Jurkat, Clone E6-1 (cell line): Measurements from ENCODE around the gene PHF2.

Source experiments
- DNase-seq: peaks from one replicate; pipeline ENCODE4 v3.0.0-alpha.2; 2011; ENCODE audit warnings: low read depth, low spot score
- H3K4me3 ChIP-seq: 2 replicates; pipeline ENCODE4 v1.5.1; 2011; ENCODE audit warnings: mild to moderate bottlenecking, low read length, control low read depth, moderate library complexity

The PHF2 gene

DNA sequence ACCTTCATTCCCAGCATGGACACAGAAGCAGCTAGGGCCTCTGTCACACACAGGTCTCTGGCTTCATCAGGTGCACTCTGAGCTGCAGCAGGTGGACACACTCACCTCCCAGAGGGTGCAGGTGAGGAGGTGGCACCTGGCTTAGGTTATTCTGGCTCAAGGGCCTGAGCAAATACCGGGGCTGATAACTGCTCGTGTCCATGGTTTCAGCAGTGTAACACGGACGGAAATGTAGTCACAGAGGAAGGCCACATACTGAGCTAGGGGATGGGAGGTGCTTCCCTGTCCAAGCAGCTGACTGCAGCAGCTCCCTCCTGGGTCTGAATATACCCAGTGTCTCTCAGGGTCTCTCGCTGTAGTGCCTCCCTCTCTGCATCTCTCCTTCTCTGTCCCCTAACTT lies 5.7 kb downstream of the PHF2 start:
- no peak overlapping the region for H3K4me3 ChIP-seq
- DNase-seq = no peak

DNA sequence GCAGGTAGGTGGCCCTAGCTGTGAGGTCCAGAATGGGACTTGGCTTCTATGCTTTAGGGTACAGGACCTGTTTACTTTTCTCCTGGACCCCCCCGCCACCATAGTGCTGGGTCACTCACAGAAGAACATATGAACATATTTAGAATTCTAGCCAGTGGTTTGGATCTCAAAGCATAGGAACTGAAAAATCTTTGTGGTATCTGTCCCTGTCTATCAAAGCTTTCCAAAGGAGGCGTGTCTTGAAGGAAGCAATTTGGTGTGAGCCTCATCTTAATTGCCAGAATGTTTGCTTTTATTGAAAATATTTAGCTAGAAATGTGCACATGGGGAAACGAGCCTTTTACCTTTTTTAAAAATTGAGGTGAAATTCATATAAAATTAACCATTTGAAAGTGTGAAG lies 6.2 kb downstream of the PHF2 start:
- H3K4me3 ChIP-seq = no peak overlapping the region
- DNase-seq = no peak

- DNase-seq = no peak
- H3K4me3 ChIP-seq = no peak overlapping the region
Observed at GRCh38 chr9:93585259-93585658, 8.9 kb downstream of the PHF2 start.

GRCh38 chr9:93585695-93586094 lies 9.3 kb downstream of the PHF2 start:
- no peak for DNase-seq
- no peak overlapping the region for H3K4me3 ChIP-seq

- no peak overlapping the region for H3K4me3 ChIP-seq
- no peak for DNase-seq
Observed at GRCh38 chr9:93586290-93587057, 10.1 kb downstream of the PHF2 start.

DNA sequence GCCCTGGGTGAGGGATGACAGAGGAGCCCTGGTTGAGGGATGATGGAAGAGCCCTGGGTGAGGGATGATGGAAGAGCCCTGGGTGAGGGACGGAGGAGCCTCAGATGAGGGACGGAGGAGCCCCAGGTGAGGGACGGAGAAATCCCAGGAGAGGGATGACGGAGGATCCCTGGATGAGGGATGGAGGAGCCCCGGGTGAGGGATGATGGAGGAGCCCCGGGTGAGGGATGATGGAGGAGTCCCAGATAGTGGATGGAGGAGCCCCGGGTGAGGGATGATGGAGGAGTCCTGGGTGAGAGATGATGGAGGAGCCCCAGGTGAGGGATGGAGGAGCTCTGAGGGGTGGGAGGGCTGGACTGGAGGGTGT lies 10.9 kb downstream of the PHF2 start:
- DNase-seq = no peak
- no peak overlapping the region for H3K4me3 ChIP-seq

DNA sequence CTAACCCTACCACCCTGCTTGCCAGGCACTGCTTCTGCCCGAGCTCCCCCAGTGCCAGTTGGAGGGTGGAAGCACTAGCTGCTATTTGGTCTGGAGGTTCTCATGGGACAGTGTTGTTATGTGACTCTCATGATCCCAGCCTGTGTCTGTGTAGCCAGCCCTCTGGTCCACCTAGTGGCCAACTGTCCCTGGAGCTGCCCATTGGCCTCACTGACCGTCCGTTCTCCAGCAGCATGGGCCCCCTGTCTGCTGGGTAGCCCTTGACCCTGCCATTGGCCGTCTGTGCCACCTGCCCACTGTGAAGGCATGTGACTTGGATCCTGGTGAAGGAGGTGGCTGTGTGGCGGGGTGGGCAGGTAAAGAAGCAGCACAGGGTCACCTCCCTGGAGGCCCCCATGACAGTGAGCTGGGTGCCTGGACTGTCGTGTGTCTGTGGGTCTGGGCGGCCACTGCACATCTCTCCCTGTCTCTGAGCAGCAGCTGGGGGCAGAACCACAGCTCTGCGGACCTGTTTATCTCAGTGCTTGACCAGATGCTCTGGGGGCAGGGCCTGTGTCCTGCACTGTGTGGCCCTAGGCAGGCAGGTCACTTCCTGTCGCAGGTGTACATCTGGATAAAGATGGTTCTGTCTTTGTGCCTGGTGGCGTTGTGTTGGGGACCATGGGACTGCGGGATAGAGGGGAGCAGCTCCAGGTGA lies 11.4 kb downstream of the PHF2 start:
- DNase-seq = no peak
- H3K4me3 ChIP-seq = no peak overlapping the region

- DNase-seq = no peak
- H3K4me3 ChIP-seq = no peak overlapping the region
Observed at GRCh38 chr9:93588641-93589609, 12.5 kb downstream of the PHF2 start.

DNA sequence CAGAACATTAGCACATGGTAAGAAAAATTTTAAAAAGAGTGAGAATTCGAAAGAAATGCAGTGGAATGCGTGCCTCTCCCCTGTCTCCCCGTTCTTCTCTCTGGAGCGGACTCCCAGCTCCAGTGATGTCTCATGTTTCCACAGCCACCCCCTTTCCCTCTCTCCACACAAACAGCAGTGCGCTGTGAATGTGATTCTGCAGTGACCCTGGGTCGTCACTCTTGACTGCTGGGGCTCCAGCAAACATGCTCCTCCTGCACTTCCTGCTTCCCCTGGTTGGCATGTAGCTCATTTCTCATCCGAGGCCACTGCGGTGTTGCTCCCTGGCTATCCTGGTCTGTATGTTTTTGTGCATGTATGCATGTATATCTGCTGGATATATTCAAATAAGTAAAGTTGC lies 13.3 kb downstream of the PHF2 start:
- DNase-seq = no peak
- no peak overlapping the region for H3K4me3 ChIP-seq

DNA sequence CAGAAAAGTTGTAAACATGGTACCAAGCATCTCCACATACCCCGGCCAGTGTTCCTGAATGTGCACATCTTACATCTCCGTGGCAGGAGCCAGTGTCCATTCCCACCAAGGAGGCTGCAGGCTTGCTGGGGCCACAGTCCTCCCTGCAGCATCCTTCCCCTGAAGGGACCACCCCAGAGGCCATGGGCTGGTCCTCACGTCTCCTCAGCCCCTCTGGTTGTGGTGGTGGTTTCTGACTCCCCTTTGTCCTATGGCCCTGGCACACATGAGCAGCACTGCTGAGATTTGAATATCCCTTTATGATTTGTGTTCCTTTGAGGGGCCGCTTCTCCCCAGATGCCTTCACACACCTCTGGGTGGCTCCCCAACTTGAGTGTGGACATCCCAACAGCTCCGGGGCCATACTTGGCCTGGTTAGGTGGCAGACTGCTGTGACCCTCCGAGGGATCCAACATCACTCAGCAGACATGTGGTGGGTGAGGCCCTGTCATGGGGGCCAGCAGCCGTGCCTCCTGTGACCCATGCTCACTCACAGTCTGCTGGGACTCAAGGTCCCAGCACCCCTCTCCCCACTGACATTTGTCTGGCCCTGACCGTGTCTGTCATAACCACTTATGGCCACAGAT lies 14.3 kb downstream of the PHF2 start:
- H3K4me3 ChIP-seq = no peak overlapping the region
- DNase-seq = no peak

DNA sequence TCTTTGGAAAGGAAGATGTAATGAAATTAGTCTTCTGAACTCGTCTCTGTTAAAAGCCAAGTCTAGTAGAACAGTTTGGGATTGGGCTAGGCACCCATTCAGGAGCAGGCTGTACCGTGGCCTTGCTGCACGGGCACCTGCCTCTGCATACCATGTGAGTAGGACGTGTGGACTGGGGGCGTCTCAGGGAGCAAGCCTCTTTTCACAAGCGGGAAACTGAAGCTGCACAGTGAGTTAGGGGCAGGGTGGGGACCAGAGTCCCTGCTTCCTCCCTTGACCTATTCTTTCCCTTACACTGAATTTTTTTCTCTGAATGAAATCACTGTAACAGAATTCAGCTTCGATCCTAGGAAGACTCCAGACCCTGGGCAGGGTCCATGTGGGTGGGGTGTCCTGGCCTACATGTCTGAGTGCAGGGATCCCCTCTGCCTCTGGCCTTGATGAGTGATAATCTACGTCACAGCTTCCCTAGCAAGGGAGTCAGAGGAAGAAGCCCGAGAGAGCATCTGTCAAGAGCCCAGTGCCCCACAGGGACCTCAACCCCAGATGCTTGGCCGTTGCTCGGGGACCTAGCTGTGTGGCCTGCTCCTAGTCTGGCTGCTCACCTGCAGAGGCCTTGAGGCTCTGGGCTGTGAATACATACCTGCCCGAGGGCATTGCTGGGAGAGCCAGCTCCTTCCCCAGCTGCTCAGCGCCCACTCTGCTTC lies 15.1 kb downstream of the PHF2 start:
- no peak overlapping the region for H3K4me3 ChIP-seq
- no peak for DNase-seq

- H3K4me3 ChIP-seq = no peak overlapping the region
- no peak for DNase-seq
Observed at GRCh38 chr9:93592008-93592642, 15.7 kb downstream of the PHF2 start.

- no peak for DNase-seq
Observed at GRCh38 chr9:93592643-93593021, 16.2 kb downstream of the PHF2 start.

DNA sequence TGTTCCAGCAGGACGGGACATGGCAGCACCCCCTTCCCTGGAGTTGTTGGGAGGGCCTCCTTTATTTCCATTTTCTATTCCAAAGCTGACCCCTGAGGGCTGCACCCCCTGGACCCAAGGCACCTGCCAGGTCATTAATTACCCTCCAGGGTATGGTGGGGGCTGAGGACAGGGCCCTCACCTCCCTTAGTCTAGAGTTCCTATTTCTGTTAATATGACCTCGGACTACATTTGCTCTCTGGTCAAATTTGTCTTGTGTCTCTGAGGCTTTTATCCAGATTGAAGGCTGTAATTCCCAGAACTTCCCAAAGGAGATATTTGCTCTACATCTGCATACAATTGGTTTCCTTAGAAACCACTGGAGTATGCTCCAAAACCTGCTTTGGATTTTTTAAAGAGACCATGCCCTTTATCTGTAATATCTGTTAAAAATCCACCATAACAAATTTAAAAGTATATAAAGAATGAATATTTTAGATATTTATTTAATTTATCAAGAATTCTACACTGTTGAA lies 16.8 kb downstream of the PHF2 start:
- no peak overlapping the region for H3K4me3 ChIP-seq
- no peak for DNase-seq

More at GRCh38 chr9:93592643-93593021, 16.2 kb downstream of the PHF2 start:
- no peak overlapping the region for H3K4me3 ChIP-seq

DNA sequence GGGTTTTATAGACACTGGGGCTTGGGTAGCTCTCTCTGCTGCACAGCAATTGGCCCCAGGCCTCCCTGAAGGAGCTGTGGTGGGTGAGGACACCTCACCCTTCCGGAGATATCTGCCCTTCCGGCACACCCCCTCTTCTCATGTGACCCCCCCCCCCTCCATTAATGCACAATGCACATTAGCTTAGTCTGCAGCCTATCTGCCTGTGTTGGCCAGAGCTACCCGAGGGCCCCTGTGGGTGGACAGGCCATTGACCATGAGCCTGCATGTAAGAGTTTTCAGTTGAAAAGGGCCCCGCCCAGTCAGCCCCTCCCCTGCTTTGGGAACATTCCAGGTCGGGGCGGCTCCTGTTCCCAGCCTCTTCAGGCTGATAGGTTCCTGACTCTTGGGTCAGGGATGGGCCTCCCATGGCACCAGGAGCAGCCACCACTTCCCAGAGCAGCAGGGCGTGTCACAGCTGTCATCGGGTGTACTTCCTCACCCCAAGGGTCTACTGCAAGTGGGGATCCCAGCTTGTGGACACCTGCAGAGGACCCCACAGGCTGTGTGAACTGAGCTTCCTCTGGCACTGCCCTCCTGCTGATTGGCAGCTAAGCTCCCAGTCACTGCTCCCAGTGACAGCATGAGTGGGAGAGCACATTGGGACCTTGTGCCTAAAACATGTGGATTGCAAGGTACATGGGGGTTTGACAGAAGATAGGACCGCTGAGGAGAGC lies 17.8 kb downstream of the PHF2 start:
- H3K4me3 ChIP-seq = no peak overlapping the region
- DNase-seq = no peak

GRCh38 chr9:93595461-93595860 lies 19.1 kb downstream of the PHF2 start:
- no peak for DNase-seq
- no peak overlapping the region for H3K4me3 ChIP-seq

- no peak for DNase-seq
- no peak overlapping the region for H3K4me3 ChIP-seq
Observed at GRCh38 chr9:93595861-93596365, 19.5 kb downstream of the PHF2 start.
